WERI-Rb-1 (cell line): Measurements from ENCODE around the gene VWDE.

ENCODE experiments used
- DNase-seq: peaks from one replicate; pipeline ENCODE4 v3.0.0-alpha.2; 2020
- H3K27ac ChIP-seq: fragments of 250-450 bp; sonication (Bioruptor Pico); 2 replicates; pipeline ENCODE4 v1.5.1; 2020; ENCODE audit warnings: mild to moderate bottlenecking, moderate library complexity
- H3K27me3 ChIP-seq: fragments of 250-450 bp; sonication (Bioruptor Pico); 2 replicates; pipeline ENCODE4 v1.5.1; 2021; ENCODE audit warnings: mild to moderate bottlenecking, low read depth, moderate library complexity; ENCODE audit not compliant: insufficient read depth, severe bottlenecking
- H3K36me3 ChIP-seq: fragments of 250-450 bp; sonication (Bioruptor Pico); 2 replicates; pipeline ENCODE4 v1.5.1; 2020; ENCODE audit warnings: mild to moderate bottlenecking, moderate library complexity
- H3K4me3 ChIP-seq: 2 replicates; pipeline ENCODE4 v1.5.1; 2011; ENCODE audit warnings: low read depth, mild to moderate bottlenecking, control low read depth, low read length
- H3K9me3 ChIP-seq: fragments of 250-450 bp; sonication (Bioruptor Pico); 2 replicates; pipeline ENCODE4 v1.5.1; 2021; ENCODE audit warnings: mild to moderate bottlenecking, moderate library complexity; ENCODE audit not compliant: severe bottlenecking
- CTCF ChIP-seq: IDR thresholded peaks from 2 replicates; pipeline ENCODE4 v1.5.1; 2011; ENCODE audit warnings: low read depth, mild to moderate bottlenecking, control low read depth, inconsistent platforms, low read length

The VWDE gene

GRCh38 chr7:12378389-12378788 is 25.3 kb downstream of the VWDE start:
- Histone ChIP-seq H3K27me3 (no peaks in the 10 kb centered on the region), H3K9me3 (no peaks in the 10 kb centered on the region), H3K4me3 (no peak overlapping the region), H3K27ac (no peak overlapping the region), H3K36me3 (no peaks in the 10 kb centered on the region)
- TF ChIP-seq CTCF, result no peak
- DNase-seq, result no peak

- H3K36me3 ChIP-seq, result no peaks in the 10 kb centered on the region
- TF ChIP-seq CTCF, result no peak
- H3K4me3 ChIP-seq, result no peak overlapping the region
- H3K27me3 ChIP-seq, result no peaks in the 10 kb centered on the region
- no peak for DNase-seq
- H3K27ac ChIP-seq, result no peak overlapping the region
- H3K9me3 ChIP-seq, result no peaks in the 10 kb centered on the region
Measured at GRCh38 chr7:12377406-12377805, 26.3 kb downstream of the VWDE start.

GRCh38 chr7:12373580-12374263 is 29.9 kb downstream of the VWDE start:
- Histone ChIP-seq H3K27ac (no peak overlapping the region), H3K36me3 (no peaks in the 10 kb centered on the region), H3K9me3 (no peaks in the 10 kb centered on the region), H3K4me3 (no peak overlapping the region), H3K27me3 (no peaks in the 10 kb centered on the region)
- no peak for DNase-seq
- no peak for TF ChIP-seq CTCF

GRCh38 chr7:12370249-12370648 is 33.4 kb downstream of the VWDE start:
- Histone ChIP-seq H3K27me3 (no peaks in the 10 kb centered on the region), H3K4me3 (no peak overlapping the region), H3K9me3 (no peaks in the 10 kb centered on the region), H3K27ac (no peak overlapping the region), H3K36me3 (no peaks in the 10 kb centered on the region)
- TF ChIP-seq CTCF, result no peak
- no peak for DNase-seq

GRCh38 chr7:12369756-12370155 is 33.9 kb downstream of the VWDE start:
- DNase-seq, result no peak
- Histone ChIP-seq H3K9me3 (no peaks in the 10 kb centered on the region), H3K4me3 (no peak overlapping the region), H3K27ac (no peak overlapping the region), H3K36me3 (no peaks in the 10 kb centered on the region), H3K27me3 (no peaks in the 10 kb centered on the region)
- TF ChIP-seq CTCF, result no peak

- no peak for DNase-seq
- Histone ChIP-seq H3K27ac (no peak overlapping the region), H3K36me3 (no peaks in the 10 kb centered on the region), H3K4me3 (no peak overlapping the region), H3K9me3 (no peaks in the 10 kb centered on the region), H3K27me3 (no peaks in the 10 kb centered on the region)
- TF ChIP-seq CTCF, result no peak
Measured at GRCh38 chr7:12369072-12369471, 34.6 kb downstream of the VWDE start.
